K562 (cell line): ENCODE measurements around the gene RGMA. TPM values are rescaled to one million over a fixed set of nuclear protein-coding genes. Genes with fewer than 3 reads are reported as not detected.

Experiments used
- ATAC-seq: fragments of 200-7000 bp; cut with Tn5 transposase; 3 replicates; pipeline ENCODE4 v1.9.1; 2020; ENCODE audit warnings: moderate library complexity
- BruUV-seq: library from RNA; stranded (reverse); fragments of 400-500 nt; replicated peaks from 2 replicates; lab custom pipeline; 2021; lab: Mats Ljungman, UMichigan
- CTCF ChIA-PET: fragments of 300-600 bp; formaldehyde crosslinking; extraction: SDS; loops from one replicate; lab custom pipeline; 2021; ENCODE audit warnings: low intra/inter-chr PET ratio; lab: Yijun Ruan, JAX
- POLR2A ChIA-PET: fragments of 300-600, 350-650 bp; sonication (Branson Sonifier 250); formaldehyde crosslinking; extraction: SDS; loops from one replicate; lab custom pipeline; 2021; ENCODE audit warnings: antibody characterized with exemption, inconsistent platforms; lab: Yijun Ruan, JAX
- DNase-seq, 4 experiments: peaks; one replicate each; pipeline versions ENCODE4 v3.0.0 to v3.0.0-alpha.2; 2011 to 2018; ENCODE audit warnings: low spot score in 3 of 4, mixed read lengths in 3 of 4; ENCODE audit errors: extremely low read depth in 1 of 4
- FAIRE-seq: peaks from 2 replicates; lab custom pipeline; 2011; peaks lifted over from hg19 to GRCh38; lab: Jason Lieb, UNC
- H2AFZ ChIP-seq: 2 replicates; pipeline ENCODE4 v1.6.0; 2011; ENCODE audit warnings: low read depth, low read length, control low read depth, inconsistent platforms
- H3K27ac ChIP-seq: fragments of 200-600 bp; 3 replicates; pipeline ENCODE4 v1.8.0; 2011; ENCODE audit warnings: low read depth, mild to moderate bottlenecking, control low read depth, inconsistent platforms, low read length, moderate library complexity, mixed read lengths; ENCODE audit errors: extremely low read depth
- H3K27me3 ChIP-seq, 2 experiments: fragments of 300-600 bp in 1 of 2; 2 replicates in 1 of 2; 3 replicates in 1 of 2; pipeline versions ENCODE4 v1.6.0 to v1.8.0; 2011; ENCODE audit warnings: inconsistent platforms in 2 of 2, low read length in 2 of 2, mild to moderate bottlenecking in 1 of 2, mixed read lengths in 1 of 2, moderate library complexity in 1 of 2; ENCODE audit not compliant: control insufficient read depth in 2 of 2, insufficient read depth in 2 of 2
- H3K36me3 ChIP-seq: fragments of 300-600 bp; 3 replicates; pipeline ENCODE4 v1.8.0; 2011; ENCODE audit warnings: mild to moderate bottlenecking, low read length, inconsistent platforms; ENCODE audit not compliant: control insufficient read depth, insufficient read depth
- H3K4me1 ChIP-seq, 2 experiments: fragments of 200-600 bp in 1 of 2; replicated peaks in 1 of 2; 2 replicates in 1 of 2; 3 replicates in 1 of 2; pipeline versions ENCODE4 v1.5.1 to v1.8.0; 2011; ENCODE audit warnings: inconsistent platforms in 2 of 2, low read length in 2 of 2, mild to moderate bottlenecking in 1 of 2, mixed read lengths in 1 of 2, moderate library complexity in 1 of 2; ENCODE audit not compliant: control insufficient read depth in 2 of 2, insufficient read depth in 2 of 2
- H3K4me2 ChIP-seq: 2 replicates; pipeline ENCODE4 v1.6.1; 2011; ENCODE audit warnings: low read length, control low read depth, inconsistent platforms, mixed read lengths; ENCODE audit not compliant: insufficient read depth
- H3K4me3 ChIP-seq: fragments of 200-600 bp; sonication (generic), shearing (Covaris generic); 2 replicates; pipeline ENCODE4 v1.5.1; 2016; ENCODE audit warnings: control low read depth, inconsistent platforms
- H3K79me2 ChIP-seq: fragments of 200-600 bp; 3 replicates; pipeline ENCODE4 v1.8.0; 2011; ENCODE audit warnings: low read length, inconsistent platforms; ENCODE audit not compliant: control insufficient read depth, insufficient read depth
- H3K9ac ChIP-seq, 2 experiments: 2 replicates each; pipeline versions ENCODE4 v1.6.0 to v1.6.1; 2011; ENCODE audit warnings: low read depth in 2 of 2, low read length in 2 of 2, control low read depth in 1 of 2, inconsistent platforms in 1 of 2, mild to moderate bottlenecking in 1 of 2, mixed read lengths in 1 of 2; ENCODE audit not compliant: insufficient read depth in 1 of 2
- H3K9me1 ChIP-seq: one replicate; pipeline ENCODE4 v1.6.0; 2011; ENCODE audit warnings: inconsistent platforms, mild to moderate bottlenecking, low read length, moderate library complexity; ENCODE audit not compliant: control insufficient read depth, insufficient read depth
- H3K9me3 ChIP-seq: replicated peaks from 2 replicates; pipeline ENCODE4 v1.5.1; 2011; ENCODE audit warnings: low read depth, low read length, inconsistent platforms; ENCODE audit not compliant: control insufficient read depth, insufficient read depth
- H4K20me1 ChIP-seq: replicated peaks from 2 replicates; pipeline ENCODE4 v1.6.1; 2011; ENCODE audit warnings: low read length, inconsistent platforms, mixed read lengths; ENCODE audit not compliant: control insufficient read depth, insufficient read depth
- BMI1 ChIP-seq: fragments of 150-350 bp; IDR thresholded peaks from 2 replicates; pipeline ENCODE4 v1.6.1; 2014; ENCODE audit warnings: low read length
- HEY1 ChIP-seq: fragments of 250-450 bp; sonication (Bioruptor Pico); IDR thresholded peaks from 2 replicates; pipeline ENCODE4 v1.5.0; 2020; ENCODE audit warnings: mild to moderate bottlenecking, moderate library complexity, borderline replicate concordance
- NCOR1 ChIP-seq: fragments of 450-650 bp; IDR thresholded peaks from 2 replicates; pipeline ENCODE4 v1.6.1; 2016; ENCODE audit warnings: mild to moderate bottlenecking, moderate library complexity
- OTX1 ChIP-seq: fragments of 450-650 bp; formaldehyde crosslinking; IDR thresholded peaks from 2 replicates; pipeline ENCODE4 v1.4.0; 2022; ENCODE audit warnings: mild to moderate bottlenecking
- SPI1 ChIP-seq: IDR thresholded peaks from 2 replicates; pipeline ENCODE4 v1.6.1; 2011; ENCODE audit warnings: low read depth, low read length, control low read depth, borderline replicate concordance
- ZNF282 ChIP-seq: sonication (generic); formaldehyde crosslinking; IDR thresholded peaks from 2 replicates; pipeline ENCODE4 v1.8.1; 2023; ENCODE audit warnings: missing genetic modification reagents
- WGBS: fragments of 100-300 bp; shearing (Covaris generic); methylation state at CpG from one replicate; pipeline ENCODE4 v1.1.6; 2016; ENCODE audit warnings: low coverage, mixed read lengths; ENCODE audit not compliant: insufficient coverage; ENCODE audit errors: missing lambda C conversion rate; 5-methylcytosine and 5-hydroxymethylcytosine counted together
- in situ Hi-C: fragments of 300-500 bp; cut with MboI; formaldehyde crosslinking; loops from 4 replicates; pipeline ENCODE4 v1.15.0; 2018; ENCODE audit warnings: inconsistent platforms, mixed read lengths
- intact Hi-C: fragments of 100-400 bp; cut with micrococcal nuclease; formaldehyde crosslinking; loops from 2 replicates; pipeline ENCODE4 v1.14.2; 2022
- polyA plus RNA-seq, 8 experiments: library from polyadenylated mRNA; depleted of rRNA in 4 of 8; stranded (reverse) in 5 of 8; unstranded in 3 of 8; fragments of >200 nt; fragmentation: Nextera tagmentation in 2 of 8; fragmentation: Illumina TruSeq in 1 of 8; extraction: Ambion mirVana in 2 of 8; extraction: Trizol in 1 of 8; gene quantifications; 2 replicates each; pipeline versions ENCODE4 v1.2.1 to v1.2.3, GENCODE V29; 2011 to 2014; ENCODE audit warnings: inconsistent platforms in 1 of 8, missing spikeins in 1 of 8
- total RNA-seq, 7 experiments: library from RNA; depleted of rRNA in 6 of 7; stranded (reverse); fragments of >200 nt in 6 of 7; fragmentation: Illumina TruSeq in 2 of 7; extraction: Trizol in 2 of 7; gene quantifications; 2 replicates each; pipeline versions ENCODE4 v1.2.1 to v1.2.3, GENCODE V29; 2011 to 2021; ENCODE audit warnings: low replicate concordance in 1 of 7
- TF ChIP-seq, protein P1 (sequence below): fragments of 250-450 bp; sonication (Bioruptor Pico); IDR thresholded peaks from 2 replicates; pipeline ENCODE4 v1.4.0; 2020; ENCODE audit warnings: mild to moderate bottlenecking
- TF ChIP-seq, protein P2 (sequence below): IDR thresholded peaks from 2 replicates; pipeline ENCODE4 v1.6.1; 2016; ENCODE audit warnings: missing genetic modification characterization, missing compliant biosample characterization

RGMA gene
- total and polyA plus RNA-seq, 9 of the 15 experiments (the other 6 are each of a cell fraction or from before 2014, with no cell fraction given) = 0.03 to 0.05 (median 0.03) TPM; not detected in 6

DNA sequence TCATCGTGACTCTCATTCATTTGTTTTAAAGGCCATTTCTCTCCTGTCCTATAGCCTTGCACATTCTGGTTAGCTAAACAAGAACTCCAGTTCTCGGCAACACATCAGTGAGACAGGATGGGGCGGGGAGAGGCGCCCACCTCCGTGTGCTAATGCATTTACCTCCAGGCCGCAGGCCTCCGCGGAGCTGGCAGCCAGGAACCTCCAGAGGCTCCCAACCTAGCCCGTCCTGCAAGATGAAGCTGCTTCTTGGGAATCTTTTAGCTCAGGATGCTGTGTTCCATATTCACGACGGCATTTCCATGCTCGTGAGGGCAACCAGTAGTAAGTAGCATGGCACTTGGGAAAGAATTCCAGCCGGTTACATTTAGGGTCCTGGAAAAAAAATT is 47.9 kb downstream of the RGMA start (continued):
- no peak for TF ChIP-seq OTX1
- TF ChIP-seq, protein P1, sequence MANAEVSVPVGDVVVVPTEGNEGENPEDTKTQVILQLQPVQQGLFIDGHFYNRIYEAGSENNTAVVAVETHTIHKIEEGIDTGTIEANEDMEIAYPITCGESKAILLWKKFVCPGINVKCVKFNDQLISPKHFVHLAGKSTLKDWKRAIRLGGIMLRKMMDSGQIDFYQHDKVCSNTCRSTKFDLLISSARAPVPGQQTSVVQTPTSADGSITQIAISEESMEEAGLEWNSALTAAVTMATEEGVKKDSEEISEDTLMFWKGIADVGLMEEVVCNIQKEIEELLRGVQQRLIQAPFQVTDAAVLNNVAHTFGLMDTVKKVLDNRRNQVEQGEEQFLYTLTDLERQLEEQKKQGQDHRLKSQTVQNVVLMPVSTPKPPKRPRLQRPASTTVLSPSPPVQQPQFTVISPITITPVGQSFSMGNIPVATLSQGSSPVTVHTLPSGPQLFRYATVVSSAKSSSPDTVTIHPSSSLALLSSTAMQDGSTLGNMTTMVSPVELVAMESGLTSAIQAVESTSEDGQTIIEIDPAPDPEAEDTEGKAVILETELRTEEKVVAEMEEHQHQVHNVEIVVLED (CRISPR knock-in tag) = no peak

- TF ChIP-seq SPI1 = peak; percentile 89
- TF ChIP-seq HEY1 (CRISPR knock-in tag) = no peak
- no peak for TF ChIP-seq NCOR1
- TF ChIP-seq, protein P2, sequence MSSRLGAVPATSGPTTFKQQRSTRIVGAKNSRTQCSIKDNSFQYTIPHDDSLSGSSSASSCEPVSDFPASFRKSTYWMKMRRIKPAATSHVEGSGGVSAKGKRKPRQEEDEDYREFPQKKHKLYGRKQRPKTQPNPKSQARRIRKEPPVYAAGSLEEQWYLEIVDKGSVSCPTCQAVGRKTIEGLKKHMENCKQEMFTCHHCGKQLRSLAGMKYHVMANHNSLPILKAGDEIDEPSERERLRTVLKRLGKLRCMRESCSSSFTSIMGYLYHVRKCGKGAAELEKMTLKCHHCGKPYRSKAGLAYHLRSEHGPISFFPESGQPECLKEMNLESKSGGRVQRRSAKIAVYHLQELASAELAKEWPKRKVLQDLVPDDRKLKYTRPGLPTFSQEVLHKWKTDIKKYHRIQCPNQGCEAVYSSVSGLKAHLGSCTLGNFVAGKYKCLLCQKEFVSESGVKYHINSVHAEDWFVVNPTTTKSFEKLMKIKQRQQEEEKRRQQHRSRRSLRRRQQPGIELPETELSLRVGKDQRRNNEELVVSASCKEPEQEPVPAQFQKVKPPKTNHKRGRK (tag) = no peak
- no peak for TF ChIP-seq BMI1
- no peak for TF ChIP-seq ZNF282
- in situ Hi-C loops = loop anchor here (25.0 kb wide), 1 partner anchor 1272 kb away; no protein-coding TSS in a partner anchor
- Histone ChIP-seq H3K9ac (no peak overlapping the region), H2AFZ (no peak overlapping the region), H3K79me2 (no peaks in the 10 kb centered on the region), H3K27me3 (peaks cover 18 to 58% of the 10 kb centered on the region in 2 experiments), H3K4me3 (no peak overlapping the region), H3K9me1 (peaks cover 5% of the 10 kb centered on the region), H3K36me3 (no peaks in the 10 kb centered on the region), H4K20me1 (peaks cover 8% of the 10 kb centered on the region; the same call in 1 of the 2 replicates), H3K27ac (no peak overlapping the region), H3K4me1 (peaks cover 10 to 39% of the 10 kb centered on the region in 2 experiments; a peak in 4 of 5 replicates), H3K4me2 (no peak overlapping the region), H3K9me3 (no peaks in the 10 kb centered on the region)
- intact Hi-C loops = no loop called here
- POLR2A ChIA-PET = interaction anchor here (0.6 to 1.1 kb wide), 3 partner anchors 12 to 282 kb away, joined by 3 to 5 read pairs (median 3); no protein-coding TSS in a partner anchor
- DNase-seq (no peak), FAIRE-seq (no peak), ATAC-seq (no peak)
- WGBS = 10% methylated on average over 20 of the region's 20 CpGs
- no TSS peak for BruUV-seq
- CTCF ChIA-PET = no interaction called here
Observed at GRCh38 chr15:93040288-93041158, 48.5 kb downstream of the RGMA start.
